Activated naive CD4-positive, alpha-beta T cell treated with anti-CD3 and anti-CD28 coated beads, Interleukin-2, amount 50 U/mL, for 16 hours (primary cell): ENCODE results near the gene SHC3.

Source experiments
- DNase-seq: peaks from one replicate; pipeline ENCODE4 v3.0.0-alpha.2; 2020

SHC3 gene

GRCh38 chr9:88975966-88976889 lies 202.4 kb downstream of the SHC3 start:
- no peak for DNase-seq

GRCh38 chr9:88974641-88975040 lies 204.0 kb downstream of the SHC3 start:
- no peak for DNase-seq

GRCh38 chr9:88973281-88974045 lies 205.2 kb downstream of the SHC3 start:
- DNase-seq: no peak

GRCh38 chr9:88972401-88972800 lies 206.2 kb downstream of the SHC3 start:
- DNase-seq: no peak

- DNase-seq: no peak
Measured at GRCh38 chr9:88971131-88971960, 207.3 kb downstream of the SHC3 start.

GRCh38 chr9:88969646-88970373 lies 208.8 kb downstream of the SHC3 start:
- no peak for DNase-seq

- DNase-seq: no peak
Measured at GRCh38 chr9:88968799-88969198, 209.8 kb downstream of the SHC3 start.

GRCh38 chr9:88966894-88967676 lies 211.5 kb downstream of the SHC3 start:
- no peak for DNase-seq

GRCh38 chr9:88965473-88965872 lies 213.1 kb downstream of the SHC3 start:
- DNase-seq: no peak

GRCh38 chr9:88960632-88961031 lies 218.0 kb downstream of the SHC3 start:
- no peak for DNase-seq

- DNase-seq: no peak
Measured at GRCh38 chr9:88959727-88960469, 218.7 kb downstream of the SHC3 start.

GRCh38 chr9:88957526-88957925 lies 221.1 kb downstream of the SHC3 start:
- no peak for DNase-seq
